Neutrophil (primary cell): ENCODE data around the gene MSL1.
"Not testable (repeated sequence)": the region's sequence is repeated elsewhere in the genome, so short reads cannot be mapped to it uniquely, and the experiment has no call there.

ENCODE experiments used
- H3K27ac ChIP-seq: fragments of 200-600 bp; sonication (generic); 2 replicates; pipeline ENCODE4 v1.5.1; 2016; ENCODE audit warnings: mild to moderate bottlenecking, moderate library complexity
- H3K27me3 ChIP-seq: fragments of 200-600 bp; sonication (generic); 2 replicates; pipeline ENCODE4 v1.6.0; 2016; ENCODE audit warnings: mild to moderate bottlenecking
- H3K36me3 ChIP-seq: fragments of 200-600 bp; sonication (generic); 2 replicates; pipeline ENCODE4 v1.5.1; 2017
- H3K4me1 ChIP-seq, 2 experiments: fragments of 200-600 bp in 1 of 2; sonication (generic) in 1 of 2; 1 replicate in 1 of 2; 2 replicates in 1 of 2; pipeline versions ENCODE4 v1.5.1 to v1.6.1; 2013 to 2016; ENCODE audit warnings: low read depth in 1 of 2, low read length in 1 of 2, mild to moderate bottlenecking in 1 of 2, moderate library complexity in 1 of 2; ENCODE audit not compliant: control insufficient read depth in 1 of 2, insufficient read depth in 1 of 2
- H3K4me3 ChIP-seq, 2 experiments: fragments of 200-600 bp in 1 of 2; sonication (generic) in 1 of 2; 1 replicate in 1 of 2; 2 replicates in 1 of 2; pipeline ENCODE4 v1.5.1; 2013 to 2016; ENCODE audit warnings: low read depth in 1 of 2, low read length in 1 of 2, mild to moderate bottlenecking in 1 of 2, moderate library complexity in 1 of 2
- H3K9me3 ChIP-seq: fragments of 200-600 bp; sonication (generic); 2 replicates; pipeline ENCODE4 v1.5.1; 2016
- CTCF ChIP-seq: fragments of 200-600 bp; sonication (generic); IDR thresholded peaks from 2 replicates; pipeline ENCODE4 v1.5.1; 2016; ENCODE audit warnings: antibody characterized with exemption

Gene MSL1

DNA sequence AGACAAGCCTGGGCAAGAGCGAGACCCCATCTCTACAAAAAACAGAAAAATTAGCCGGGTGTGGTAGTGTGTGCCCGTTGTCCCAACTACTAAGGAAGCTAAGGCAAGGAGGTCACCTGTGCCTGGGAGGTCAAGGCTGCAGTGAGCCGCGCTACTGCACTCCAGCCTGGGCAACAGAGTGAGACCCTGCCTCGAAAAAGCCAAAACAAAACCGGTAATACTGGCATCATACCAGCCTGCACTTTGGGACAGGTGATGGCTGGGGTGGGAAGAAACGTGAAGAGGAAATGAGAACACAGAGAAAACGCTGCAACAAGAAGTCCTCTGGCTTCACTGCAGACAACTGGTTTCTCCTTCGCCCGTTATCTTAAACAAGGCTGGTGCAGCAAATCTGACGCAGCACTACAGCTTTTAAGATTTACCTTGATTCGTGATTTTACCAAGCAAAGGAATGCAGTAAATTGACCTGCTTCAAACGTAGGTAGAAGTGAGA lies 17.8 kb downstream of the MSL1 start:
- no peak for TF ChIP-seq CTCF
- Histone ChIP-seq H3K27ac (peak overlapping the region; percentile 100), H3K4me1 (peaks cover 47 to 49% of the 10 kb centered on the region in 2 experiments), H3K9me3 (no peaks in the 10 kb centered on the region), H3K4me3 (peak overlapping the region; percentile 69 to 92), H3K36me3 (peaks cover 63% of the 10 kb centered on the region), H3K27me3 (no peaks in the 10 kb centered on the region)

GRCh38 chr17:40143166-40143565 lies 21.4 kb downstream of the MSL1 start:
- H3K4me3 ChIP-seq, H3K27ac ChIP-seq, H3K9me3 ChIP-seq, H3K27me3 ChIP-seq: not testable (repeated sequence)
- H3K36me3 ChIP-seq = peaks cover 58% of the 10 kb centered on the region
- peaks cover 29 to 36% of the 10 kb centered on the region in 2 experiments for H3K4me1 ChIP-seq

DNA sequence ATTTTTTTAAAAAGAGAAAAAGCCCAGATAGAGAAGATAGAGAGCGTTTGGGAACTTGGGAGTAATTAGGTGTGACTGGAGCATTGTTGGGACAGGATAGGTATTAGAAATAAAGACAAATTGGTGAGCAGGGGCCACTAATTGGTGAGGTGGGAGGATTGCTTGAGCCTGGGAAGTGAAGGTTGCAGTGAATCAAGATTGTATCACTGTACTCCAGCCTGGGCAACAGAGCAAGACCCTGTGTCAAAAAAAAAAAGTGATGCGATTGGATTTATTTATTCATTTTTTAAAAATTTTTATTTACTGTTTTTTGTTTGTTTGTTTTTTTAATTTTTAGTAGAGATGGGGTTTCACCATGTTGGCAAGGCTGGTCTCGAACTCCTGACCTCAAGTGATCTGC lies 23.7 kb downstream of the MSL1 start:
- Histone ChIP-seq H3K4me1 (peaks cover 30 to 36% of the 10 kb centered on the region in 2 experiments), H3K36me3 (peaks cover 71% of the 10 kb centered on the region), H3K27me3 (no peaks in the 10 kb centered on the region), H3K4me3 (no peak overlapping the region), H3K27ac (no peak overlapping the region), H3K9me3 (no peaks in the 10 kb centered on the region)
- TF ChIP-seq CTCF = no peak

DNA sequence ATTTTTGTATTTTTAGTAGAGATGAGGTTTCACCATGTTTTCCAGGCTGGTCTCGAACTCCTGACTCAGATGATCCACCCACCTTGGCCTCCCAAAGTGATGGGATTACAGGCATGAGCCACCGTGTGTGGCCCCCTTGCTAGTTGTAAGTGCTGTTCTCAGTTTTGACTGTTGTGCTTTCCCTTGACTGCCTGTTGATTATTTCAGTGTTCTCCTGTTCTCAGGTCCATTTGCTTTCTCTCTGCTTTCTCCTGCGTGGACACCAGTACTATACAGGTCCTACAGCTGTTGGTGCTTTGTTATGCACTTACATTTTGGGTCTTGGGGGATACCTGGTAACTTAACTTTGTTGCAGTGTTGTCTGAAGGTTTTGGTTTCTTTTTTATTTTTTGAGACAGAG lies 26.8 kb downstream of the MSL1 start:
- no peak overlapping the region for H3K4me3 ChIP-seq
- TF ChIP-seq CTCF = no peak
- peaks cover 48 to 51% of the 10 kb centered on the region in 2 experiments for H3K4me1 ChIP-seq
- H3K9me3 ChIP-seq = no peaks in the 10 kb centered on the region
- peak overlapping the region; percentile 63 for H3K27ac ChIP-seq
- H3K36me3 ChIP-seq = peaks cover 54% of the 10 kb centered on the region
- no peaks in the 10 kb centered on the region for H3K27me3 ChIP-seq

DNA sequence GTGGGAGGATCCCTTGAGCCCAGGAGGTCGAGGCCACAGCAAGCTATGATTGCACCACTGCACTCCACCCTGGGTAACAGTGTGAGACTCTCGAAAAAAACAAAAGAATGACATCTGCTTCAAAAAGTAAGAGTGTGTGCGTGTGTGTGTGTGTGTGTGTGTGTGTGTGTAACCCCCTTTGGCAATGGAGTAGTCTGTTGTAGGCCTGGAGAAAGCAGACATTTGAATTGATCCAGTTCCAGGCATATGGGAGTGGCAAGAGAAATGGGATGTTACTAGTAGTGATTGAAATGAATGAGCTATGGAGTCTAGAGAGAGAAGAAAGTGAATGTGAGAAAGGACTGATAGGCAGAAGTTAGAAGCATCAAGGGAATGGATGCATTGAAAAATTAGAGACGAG lies 28.5 kb downstream of the MSL1 start:
- Histone ChIP-seq H3K9me3 (no peaks in the 10 kb centered on the region), H3K27ac (peak overlapping the region; percentile 86), H3K4me3 (no peak overlapping the region), H3K27me3 (no peaks in the 10 kb centered on the region), H3K4me1 (peaks cover 59 to 60% of the 10 kb centered on the region in 2 experiments), H3K36me3 (peaks cover 45% of the 10 kb centered on the region)
- no peak for TF ChIP-seq CTCF

DNA sequence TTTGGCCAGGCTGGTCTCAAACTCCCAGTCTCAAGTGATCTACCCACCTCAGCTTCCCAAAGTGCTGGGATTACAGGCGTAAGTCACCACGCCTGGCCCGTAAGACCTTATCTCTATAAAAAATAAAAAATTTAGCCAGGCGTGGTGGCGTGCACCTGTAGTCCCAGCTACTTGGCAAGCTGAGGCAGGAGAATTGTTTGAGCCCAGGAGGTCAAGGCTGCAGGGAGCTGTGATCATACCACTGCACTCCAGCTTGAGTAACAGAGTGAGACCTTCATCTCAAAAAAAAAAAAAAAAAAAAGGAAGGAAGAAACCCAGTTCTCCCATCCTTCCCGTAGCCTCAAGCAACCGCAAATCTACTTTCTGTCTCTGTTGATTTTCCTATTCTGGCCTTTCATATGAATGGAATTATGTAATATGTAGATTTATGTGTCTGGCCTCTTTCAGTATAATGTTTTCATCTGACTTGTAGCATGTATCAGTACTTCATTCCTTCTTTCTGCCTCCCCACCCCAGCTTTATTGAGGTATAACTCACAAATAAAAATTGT lies 29.7 kb downstream of the MSL1 start:
- Histone ChIP-seq H3K4me3 (peak overlapping the region; percentile 32 to 41), H3K4me1 (peaks cover 59 to 60% of the 10 kb centered on the region in 2 experiments), H3K9me3 (no peaks in the 10 kb centered on the region), H3K27me3 (no peaks in the 10 kb centered on the region), H3K36me3 (peaks cover 43% of the 10 kb centered on the region), H3K27ac (peak overlapping the region; percentile 86)
- no peak for TF ChIP-seq CTCF
